HPDE6-E6E7 (cell line): ENCODE measurements around the gene XIRP2.
A peak's percentile ranks its signal among the peaks of the same experiment; 100 is the strongest.

ENCODE experiments used
- DNase-seq: peaks from one replicate; pipeline ENCODE4 v3.0.0; 2011; ENCODE audit warnings: missing footprints; ENCODE audit errors: extremely low spot score

Gene XIRP2

GRCh38 chr2:167133614-167134013, 245.3 kb downstream of the XIRP2 start:
- no peak for DNase-seq

GRCh38 chr2:167134381-167135072, 246.2 kb downstream of the XIRP2 start:
- peak; percentile 39 for DNase-seq

- no peak for DNase-seq
Measured at GRCh38 chr2:167135706-167136105, 247.4 kb downstream of the XIRP2 start.

GRCh38 chr2:167136879-167137596, 248.8 kb downstream of the XIRP2 start:
- DNase-seq, result no peak

- no peak for DNase-seq
Measured at GRCh38 chr2:167140330-167140729, 252.1 kb downstream of the XIRP2 start.

GRCh38 chr2:167140767-167141166, 252.5 kb downstream of the XIRP2 start:
- peak; percentile 76 for DNase-seq

GRCh38 chr2:167142554-167142953, 254.3 kb downstream of the XIRP2 start:
- no peak for DNase-seq

GRCh38 chr2:167144179-167144898, 256.1 kb downstream of the XIRP2 start:
- no peak for DNase-seq

- DNase-seq, result no peak
Measured at GRCh38 chr2:167147271-167147941, 259.1 kb downstream of the XIRP2 start.

- no peak for DNase-seq
Measured at GRCh38 chr2:167151894-167152293, 263.6 kb downstream of the XIRP2 start.

- no peak for DNase-seq
Measured at GRCh38 chr2:167157523-167157922, 269.2 kb downstream of the XIRP2 start.

- DNase-seq, result no peak
Measured at GRCh38 chr2:167177196-167177595, 288.9 kb downstream of the XIRP2 start.

- DNase-seq, result peak; percentile 31
Measured at GRCh38 chr2:167181134-167181533, 292.9 kb downstream of the XIRP2 start.

- no peak for DNase-seq
Measured at GRCh38 chr2:167181688-167182087, 293.4 kb downstream of the XIRP2 start.

- no peak for DNase-seq
Measured at GRCh38 chr2:167182403-167182802, 294.1 kb downstream of the XIRP2 start.

GRCh38 chr2:167183931-167184330, 295.7 kb downstream of the XIRP2 start:
- DNase-seq, result no peak

GRCh38 chr2:167186465-167186864, 298.2 kb downstream of the XIRP2 start:
- no peak for DNase-seq

- DNase-seq, result no peak
Measured at GRCh38 chr2:167187049-167187727, 298.9 kb downstream of the XIRP2 start.

- DNase-seq, result no peak
Measured at GRCh38 chr2:167187978-167188967, 300.0 kb downstream of the XIRP2 start.

GRCh38 chr2:167190053-167190452, 301.8 kb downstream of the XIRP2 start:
- DNase-seq, result no peak
